ENCODE results near the gene NFIA.

The NFIA gene

GRCh38 chr1:61379693-61380092, 297.3 kb downstream of the NFIA start:
- DNase-seq = no peak

- no peak for DNase-seq
These were observed 298.2 kb downstream of the NFIA start for GRCh38 chr1:61380561-61380960.

DNA sequence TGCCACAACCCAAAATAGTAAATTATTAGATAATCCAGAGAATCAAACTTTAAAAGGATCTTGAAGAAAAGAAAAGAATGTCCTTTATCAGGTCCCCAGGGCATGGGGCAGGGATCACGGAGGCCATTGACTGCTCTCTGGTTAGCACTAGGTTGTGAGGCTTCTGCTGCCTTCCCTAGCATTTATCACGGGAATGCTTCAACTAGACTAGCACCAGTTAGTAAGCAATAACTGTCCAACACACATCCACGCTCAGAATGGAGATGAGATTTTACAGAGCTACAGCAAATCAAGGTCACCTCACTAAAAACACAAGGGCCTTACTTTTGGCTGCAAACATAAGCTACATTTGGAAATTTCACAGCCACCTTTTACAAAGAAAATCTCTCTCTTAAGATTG, 304.0 kb downstream of the NFIA start:
- DNase-seq = no peak

GRCh38 chr1:61386770-61387169, 304.4 kb downstream of the NFIA start:
- no peak for DNase-seq

GRCh38 chr1:61387829-61388228, 305.5 kb downstream of the NFIA start:
- no peak for DNase-seq

DNA sequence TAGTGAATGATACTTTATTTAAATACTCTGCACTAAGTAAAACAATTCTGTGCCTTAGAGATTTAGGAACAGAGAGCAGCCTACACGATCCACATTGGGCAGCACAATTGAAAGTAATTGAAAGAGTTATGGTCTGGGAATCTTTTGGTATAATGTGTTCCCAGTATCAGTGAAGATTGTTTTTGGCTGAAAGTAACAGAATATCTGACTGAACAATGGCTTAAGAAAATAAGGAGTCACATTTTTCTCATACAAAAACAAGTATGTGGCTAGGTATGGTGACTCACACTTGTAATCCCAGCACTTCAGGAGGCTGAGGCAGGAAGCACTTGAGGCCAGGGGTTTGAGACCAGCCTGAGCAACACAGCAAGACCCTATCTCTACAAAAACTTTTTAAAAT, 306.2 kb downstream of the NFIA start:
- DNase-seq = no peak

GRCh38 chr1:61389194-61389925, 307.0 kb downstream of the NFIA start:
- no peak for DNase-seq

DNA sequence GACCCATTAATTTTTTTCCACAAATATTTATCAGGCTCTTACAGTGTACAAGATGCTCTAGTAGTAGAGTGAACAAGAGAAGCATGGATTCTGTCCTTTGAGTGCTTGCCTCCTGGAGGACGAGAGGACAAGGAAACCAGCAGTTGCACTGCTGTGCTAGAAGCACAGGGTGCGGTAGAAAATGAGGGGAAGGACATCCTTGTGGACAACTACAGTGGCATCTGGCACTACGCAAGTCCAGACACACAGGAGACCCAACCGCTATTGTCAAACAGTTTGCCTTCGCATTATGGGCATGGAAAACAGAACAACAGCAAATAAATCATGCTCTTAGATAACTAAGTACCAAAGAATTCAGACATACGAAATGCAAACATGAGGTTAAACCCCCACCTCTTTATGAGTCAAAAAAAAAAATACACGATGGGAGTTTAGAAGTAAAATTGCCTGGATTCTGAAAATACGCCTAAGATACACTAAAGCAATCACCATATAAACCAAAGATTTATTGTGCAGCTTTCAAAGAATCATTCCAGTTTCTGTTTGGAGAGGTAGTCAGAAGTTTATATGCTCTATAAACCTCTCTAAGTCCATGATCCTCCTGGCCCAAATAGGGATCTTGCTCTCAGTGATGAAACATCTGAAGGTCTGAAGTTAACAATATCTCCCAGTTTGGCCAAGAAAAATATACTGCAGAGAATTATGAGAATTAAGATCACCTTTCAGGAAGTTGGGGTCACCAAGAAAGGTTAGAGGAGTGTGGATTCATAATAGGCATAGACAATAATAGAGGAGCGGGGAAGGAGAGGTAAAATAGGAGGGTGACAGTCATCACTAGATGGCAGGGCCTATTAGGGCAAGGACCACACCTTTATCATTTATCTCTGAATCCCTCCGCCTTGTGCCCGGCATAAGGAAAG, 307.8 kb downstream of the NFIA start:
- DNase-seq = no peak

DNA sequence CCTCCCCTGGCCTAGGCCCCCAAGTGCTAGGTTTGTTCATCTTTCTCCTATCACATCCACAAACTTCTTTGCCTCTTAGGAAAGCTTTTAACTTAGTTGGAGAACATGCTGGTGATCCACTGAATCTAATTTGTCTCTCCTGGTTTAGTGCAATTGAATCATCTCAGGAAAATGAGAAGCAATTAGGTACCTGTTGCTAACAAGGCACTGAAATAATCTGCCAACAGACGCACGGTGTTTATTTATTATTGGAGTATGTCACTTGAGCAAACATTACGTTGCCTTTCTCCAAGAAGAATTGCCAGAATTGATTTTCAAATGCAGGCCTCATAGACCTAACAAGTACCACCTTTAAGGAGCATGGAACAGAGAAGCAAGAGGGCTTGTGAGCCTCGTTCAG, 309.4 kb downstream of the NFIA start:
- DNase-seq = no peak

DNA sequence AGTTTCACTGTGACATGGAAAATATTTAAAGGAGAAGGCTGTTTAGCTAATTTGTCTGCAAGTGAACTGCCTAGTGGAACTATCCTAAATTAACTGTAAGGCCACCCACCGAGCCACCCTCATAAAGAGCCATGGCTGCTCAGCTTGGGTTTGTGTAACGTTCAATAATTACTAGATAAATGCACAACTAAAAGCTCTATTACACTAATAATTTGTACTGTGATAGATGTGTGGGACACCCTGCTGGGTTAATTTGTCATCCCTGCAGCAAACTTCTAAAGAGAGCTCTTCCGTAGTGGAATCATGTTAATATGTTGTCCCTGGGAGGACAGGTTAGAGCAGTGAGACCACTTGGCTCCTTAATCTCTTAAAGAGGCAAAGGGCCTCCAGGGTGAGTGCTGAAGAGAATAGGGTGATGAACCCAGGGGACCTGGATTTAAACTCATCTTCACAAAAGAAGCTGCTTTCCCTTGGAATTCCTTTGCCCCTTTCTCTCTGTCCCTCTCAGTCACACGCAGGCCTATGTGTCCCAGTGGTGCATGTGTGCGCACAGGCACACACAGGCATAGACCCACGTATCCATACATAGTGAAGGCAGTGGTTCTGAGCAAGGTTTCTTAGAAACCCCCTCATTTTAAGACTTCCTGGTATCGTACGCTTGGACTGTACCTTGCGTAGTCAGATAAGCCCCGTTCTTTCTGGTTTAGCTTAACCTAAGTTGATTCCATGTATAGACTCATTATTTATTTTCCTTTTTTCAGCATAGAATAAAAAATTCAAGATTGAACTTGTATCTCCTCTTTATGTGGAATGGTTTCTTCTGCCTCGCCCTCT, 310.3 kb downstream of the NFIA start:
- DNase-seq = no peak

GRCh38 chr1:61393575-61393974, 311.2 kb downstream of the NFIA start:
- no peak for DNase-seq

GRCh38 chr1:61395146-61395800, 312.9 kb downstream of the NFIA start:
- DNase-seq = no peak

DNA sequence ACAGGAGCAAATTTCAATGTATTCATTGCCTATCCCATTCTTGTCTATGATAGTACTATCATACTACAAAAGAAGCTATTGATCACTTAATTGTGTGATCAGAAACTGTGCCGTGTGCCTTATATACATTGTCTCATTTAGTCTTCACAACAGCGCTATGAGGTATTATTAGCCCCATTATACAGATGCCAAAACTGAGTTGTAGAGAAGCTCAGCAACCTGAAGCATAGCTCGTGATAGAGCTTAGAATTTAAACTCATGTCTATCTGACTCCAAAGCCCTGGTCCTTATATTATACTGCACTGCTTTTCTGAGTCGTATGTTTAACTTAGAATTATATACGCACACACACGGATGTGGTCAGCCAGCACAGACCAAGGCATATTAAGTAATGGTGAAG, 315.1 kb downstream of the NFIA start:
- no peak for DNase-seq

- no peak for DNase-seq
These were observed 315.6 kb downstream of the NFIA start for GRCh38 chr1:61397935-61398334.

DNA sequence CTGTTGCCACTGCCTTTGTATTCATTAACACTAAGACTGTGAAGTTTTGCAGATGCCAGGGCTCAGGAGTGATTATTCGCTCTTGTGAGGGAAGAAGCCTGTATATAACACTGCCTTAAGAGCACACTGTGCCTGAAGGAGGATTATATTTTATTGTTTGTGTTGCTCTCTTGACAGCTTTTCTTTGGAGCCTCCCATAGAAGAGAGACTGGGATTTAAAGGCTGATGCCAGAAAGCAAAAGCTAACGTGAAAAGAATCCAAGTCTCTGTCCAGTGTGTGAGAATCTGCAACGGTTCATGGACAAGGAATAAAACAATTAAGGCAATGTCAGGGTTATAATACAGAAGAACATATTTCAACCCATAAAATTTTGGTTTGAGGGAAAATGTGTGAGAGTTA, 316.8 kb downstream of the NFIA start:
- no peak for DNase-seq

DNA sequence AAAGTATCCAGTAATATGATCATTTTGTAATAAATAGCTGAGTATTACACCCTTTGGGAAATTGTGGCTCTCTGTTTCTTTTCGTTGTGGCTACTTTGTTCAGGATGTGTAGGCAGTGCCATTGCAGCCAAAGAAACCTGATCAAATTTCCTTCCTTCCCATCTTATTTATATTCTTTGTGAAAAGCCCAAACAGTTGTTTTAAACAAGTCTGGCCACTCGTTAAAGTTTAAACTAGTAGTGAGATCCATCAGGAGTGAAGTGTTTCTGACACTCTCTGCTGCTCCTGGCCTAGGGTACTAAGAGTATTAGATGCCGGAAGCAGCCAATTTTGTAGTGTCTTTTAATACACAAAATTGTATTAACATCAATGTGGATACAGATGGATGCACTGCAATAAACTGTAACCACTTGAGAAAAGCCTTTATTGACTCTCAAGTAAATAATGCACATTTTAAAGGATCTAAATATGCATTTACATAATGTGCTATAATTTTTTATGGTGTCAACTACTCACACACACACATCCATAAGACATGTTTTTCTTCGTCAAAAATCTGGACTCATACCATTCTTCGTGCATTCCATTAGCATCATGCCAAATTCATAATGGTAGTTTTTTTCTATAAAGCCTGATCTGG, 317.9 kb downstream of the NFIA start:
- DNase-seq = no peak

DNA sequence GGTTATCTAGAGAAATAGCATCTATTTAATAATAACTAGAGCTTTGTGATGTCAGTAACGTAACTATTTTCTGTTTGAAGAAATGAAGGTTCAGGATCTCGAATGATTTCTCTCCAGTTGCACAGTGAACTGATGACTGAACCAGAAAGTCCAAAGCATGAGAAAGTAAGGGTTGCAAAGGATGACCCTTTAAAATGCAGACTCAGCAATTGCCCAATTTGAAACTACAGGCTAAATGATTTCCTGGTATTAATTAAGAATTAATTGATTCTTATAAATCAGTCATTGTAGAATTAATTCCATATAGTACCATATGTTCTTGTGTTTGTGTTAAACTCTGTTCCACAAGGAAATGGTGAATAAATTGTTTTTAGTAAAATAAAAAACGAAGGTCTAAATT, 318.6 kb downstream of the NFIA start:
- DNase-seq = no peak

DNA sequence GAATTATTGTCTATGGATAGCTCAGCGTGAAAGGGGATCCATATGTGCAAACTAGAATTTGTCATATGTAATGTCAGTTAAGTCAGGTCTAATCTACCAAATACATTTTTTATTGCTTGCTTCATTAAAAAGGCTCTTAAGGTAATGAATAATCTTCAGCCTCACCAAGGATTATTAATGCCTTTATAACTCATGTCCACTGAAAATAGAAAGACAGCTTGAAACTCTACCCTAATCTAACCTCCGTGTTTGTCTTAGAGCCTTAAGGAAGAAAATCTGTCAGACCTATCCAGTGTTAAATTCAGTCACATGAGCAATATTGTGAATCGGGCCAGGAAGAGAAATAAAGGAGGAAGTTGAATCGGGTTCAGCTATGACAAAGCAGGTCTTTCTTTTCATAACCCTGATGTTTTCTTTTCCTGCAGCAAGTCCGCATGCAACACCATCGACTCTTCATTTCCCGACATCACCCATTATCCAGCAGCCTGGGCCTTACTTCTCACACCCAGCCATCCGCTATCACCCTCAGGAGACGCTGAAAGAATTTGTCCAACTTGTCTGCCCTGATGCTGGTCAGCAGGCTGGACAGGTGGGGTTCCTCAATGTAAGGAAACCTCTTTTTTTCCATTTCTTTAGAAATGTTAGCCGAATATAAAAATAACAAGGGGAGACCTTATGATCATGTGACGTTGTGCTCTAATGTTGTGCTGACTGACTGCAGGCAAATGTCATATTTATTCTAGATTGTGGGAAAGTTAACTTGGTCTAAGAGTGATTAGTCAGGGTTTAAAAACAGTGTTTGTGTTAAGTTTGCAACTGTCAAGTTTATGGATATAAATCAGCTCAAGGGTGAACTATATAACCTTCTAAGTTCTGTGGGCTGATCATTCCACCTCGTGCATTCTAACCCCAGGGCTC, 321.6 kb downstream of the NFIA start:
- no peak for DNase-seq

GRCh38 chr1:61404597-61405376, 322.4 kb downstream of the NFIA start:
- DNase-seq = no peak

DNA sequence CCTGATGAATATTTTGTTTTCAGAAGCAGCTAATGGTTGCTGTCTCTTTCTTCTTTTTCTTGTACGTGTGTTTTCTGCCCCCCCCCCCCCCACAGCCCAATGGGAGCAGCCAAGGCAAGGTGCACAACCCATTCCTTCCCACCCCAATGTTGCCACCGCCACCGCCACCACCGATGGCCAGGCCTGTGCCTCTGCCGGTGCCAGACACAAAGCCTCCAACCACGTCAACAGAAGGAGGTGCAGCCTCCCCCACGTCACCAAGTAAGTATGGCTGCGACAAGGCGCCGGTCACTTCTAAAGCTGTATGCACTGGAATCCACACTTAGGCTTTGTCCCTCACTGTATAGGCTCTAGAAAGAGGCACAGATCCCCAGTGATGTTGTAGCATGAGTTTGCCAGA, 324.1 kb downstream of the NFIA start:
- DNase-seq = no peak
